HepG2 (cell line): ENCODE data around the gene ATG4B. TPM values are rescaled to one million over a fixed set of nuclear protein-coding genes. Genes with fewer than 3 reads are reported as not detected.

Source experiments
- ATF6 ChIP-seq: sonication (generic); formaldehyde crosslinking; conservative IDR thresholded peaks from 2 replicates; pipeline ENCODE4 v1.4.0; 2020; ENCODE audit warnings: missing genetic modification reagents
- CENPT ChIP-seq: sonication (generic); formaldehyde crosslinking; IDR thresholded peaks from 2 replicates; pipeline ENCODE4 v1.8.0; 2022; ENCODE audit warnings: low read depth, mild to moderate bottlenecking, moderate library complexity, missing genetic modification reagents
- DRAP1 ChIP-seq: IDR thresholded peaks from 2 replicates; pipeline ENCODE4 v1.6.1; 2016; ENCODE audit warnings: missing genetic modification reagents, missing compliant biosample characterization
- EZH2 ChIP-seq: conservative IDR thresholded peaks from 2 replicates; pipeline ENCODE4 v1.6.1; 2012; ENCODE audit warnings: mild to moderate bottlenecking, low read depth, low read length, moderate library complexity
- FOXA1 ChIP-seq, 2 experiments: fragments of 450-650 bp in 1 of 2; sonication (generic) in 1 of 2; formaldehyde crosslinking in 1 of 2; IDR thresholded peaks; 2 replicates each; pipeline versions ENCODE4 v1.4.0 to v1.6.1; 2016 to 2020; ENCODE audit warnings: missing genetic modification reagents in 1 of 2
- HOXA5 ChIP-seq: sonication (generic); formaldehyde crosslinking; IDR thresholded peaks from 2 replicates; pipeline ENCODE4 v1.4.0; 2020; ENCODE audit warnings: missing genetic modification reagents
- MEIS2 ChIP-seq: sonication (generic); formaldehyde crosslinking; IDR thresholded peaks from 2 replicates; pipeline ENCODE4 v1.9.0; 2021; ENCODE audit warnings: mild to moderate bottlenecking, missing genetic modification reagents
- MTF1 ChIP-seq: sonication (generic); formaldehyde crosslinking; IDR thresholded peaks from 2 replicates; pipeline ENCODE4 v1.5.0; 2020; ENCODE audit warnings: missing genetic modification reagents
- MXD4 ChIP-seq: IDR thresholded peaks from 2 replicates; pipeline ENCODE4 v1.6.1; 2016; ENCODE audit warnings: mild to moderate bottlenecking, missing biosample characterization, missing genetic modification reagents
- MZF1 ChIP-seq: sonication (generic); formaldehyde crosslinking; IDR thresholded peaks from 2 replicates; pipeline ENCODE4 v1.8.1; 2023; ENCODE audit warnings: mild to moderate bottlenecking, missing genetic modification reagents, borderline replicate concordance
- NBN ChIP-seq: fragments of 450-650 bp; conservative IDR thresholded peaks from 2 replicates; pipeline ENCODE4 v1.6.1; 2017
- PHF8 ChIP-seq: sonication (generic); formaldehyde crosslinking; IDR thresholded peaks from 2 replicates; pipeline ENCODE4 v1.5.0; 2020; ENCODE audit warnings: missing genetic modification reagents
- TSC22D2 ChIP-seq: sonication (generic); formaldehyde crosslinking; IDR thresholded peaks from 2 replicates; pipeline ENCODE4 v1.5.1; 2020; ENCODE audit warnings: missing genetic modification reagents, mild to moderate bottlenecking, borderline replicate concordance
- ZFP41 ChIP-seq: sonication (generic); formaldehyde crosslinking; IDR thresholded peaks from 2 replicates; pipeline ENCODE4 v1.4.0; 2020; ENCODE audit warnings: mild to moderate bottlenecking, missing genetic modification reagents, borderline replicate concordance
- ZNF747 ChIP-seq: sonication (generic); formaldehyde crosslinking; IDR thresholded peaks from 2 replicates; pipeline ENCODE4 v1.8.1; 2023; ENCODE audit warnings: missing genetic modification reagents, mild to moderate bottlenecking, borderline replicate concordance
- polyA plus RNA-seq, 8 experiments: library from polyadenylated mRNA; depleted of rRNA in 3 of 8; stranded (reverse) in 7 of 8; unstranded in 1 of 8; fragments of >200 nt; fragmentation: Illumina TruSeq in 4 of 8; extraction: Trizol in 4 of 8; gene quantifications; 2 replicates each; pipeline versions ENCODE4 v1.2.1 to v1.2.3, GENCODE V29; 2011 to 2016; ENCODE audit warnings: low read depth in 4 of 8, missing spikeins in 1 of 8, mixed read lengths in 1 of 8; ENCODE audit not compliant: insufficient read depth in 1 of 8
- total RNA-seq, 5 experiments: library from RNA; depleted of rRNA; stranded (reverse); fragments of >200 nt; fragmentation: Illumina TruSeq; extraction: Trizol; gene quantifications; 2 replicates each; pipeline ENCODE4 v1.2.3, GENCODE V29; 2016; ENCODE audit warnings: low read depth in 1 of 5
- TF ChIP-seq, protein P1 (sequence below): sonication (generic); formaldehyde crosslinking; IDR thresholded peaks from 2 replicates; pipeline ENCODE4 v1.4.0; 2020; ENCODE audit warnings: missing genetic modification reagents
- TF ChIP-seq, protein P2 (sequence below): fragments of 450-650 bp; IDR thresholded peaks from 2 replicates; pipeline ENCODE4 v1.6.1; 2017

The ATG4B gene
- total and polyA plus RNA-seq, 2 of the 13 experiments (the other 11 are each of a cell fraction or from before 2014, with no cell fraction given): 95.5 to 239 TPM

DNA sequence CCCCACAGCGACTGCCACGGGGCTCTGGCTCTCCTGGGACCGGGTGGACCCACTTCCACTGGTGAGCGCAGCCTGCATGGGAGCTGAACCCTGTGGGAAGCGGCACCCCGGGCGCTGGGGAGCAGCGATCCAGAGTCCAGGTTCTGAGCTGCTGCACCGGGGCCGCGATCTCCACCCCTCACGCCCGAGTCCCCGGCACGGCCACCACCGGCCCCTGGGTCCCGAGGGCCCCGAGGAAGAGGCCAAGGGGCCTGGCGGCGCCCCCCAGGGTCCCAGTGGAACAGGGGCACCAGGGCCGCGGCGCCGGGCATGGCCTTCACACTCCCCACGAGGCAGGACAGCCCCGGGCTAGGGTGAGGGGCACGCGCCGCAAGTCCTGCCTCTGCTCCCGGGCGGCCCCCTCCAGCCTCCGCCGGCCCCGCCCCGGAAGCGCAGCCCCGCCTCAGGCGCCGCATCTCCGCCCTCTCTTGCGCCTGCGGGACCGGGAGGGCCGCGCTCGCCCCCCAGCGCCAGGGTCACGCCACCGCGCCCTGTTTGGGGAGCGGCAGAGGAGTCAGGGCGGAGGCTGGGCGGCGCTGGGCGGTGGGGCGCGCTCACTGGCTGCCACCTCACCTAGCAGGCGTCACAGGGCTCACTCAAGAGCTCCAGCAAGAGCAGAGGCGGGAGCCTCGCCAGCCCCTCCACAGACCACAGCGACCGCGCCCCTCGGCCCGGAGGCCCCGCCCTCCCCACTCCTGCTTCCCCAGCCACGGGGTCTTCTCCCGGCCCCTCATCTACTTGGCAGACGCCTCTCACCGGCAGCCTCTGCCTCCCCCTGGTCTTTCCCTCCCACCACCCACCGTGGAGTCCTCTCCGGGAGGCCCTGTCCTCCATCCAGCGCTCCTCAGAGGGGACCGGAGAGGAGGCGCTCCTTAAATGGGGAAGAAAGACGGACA, 27.4 kb upstream of the ATG4B start (continued):
- TF ChIP-seq, protein P1, sequence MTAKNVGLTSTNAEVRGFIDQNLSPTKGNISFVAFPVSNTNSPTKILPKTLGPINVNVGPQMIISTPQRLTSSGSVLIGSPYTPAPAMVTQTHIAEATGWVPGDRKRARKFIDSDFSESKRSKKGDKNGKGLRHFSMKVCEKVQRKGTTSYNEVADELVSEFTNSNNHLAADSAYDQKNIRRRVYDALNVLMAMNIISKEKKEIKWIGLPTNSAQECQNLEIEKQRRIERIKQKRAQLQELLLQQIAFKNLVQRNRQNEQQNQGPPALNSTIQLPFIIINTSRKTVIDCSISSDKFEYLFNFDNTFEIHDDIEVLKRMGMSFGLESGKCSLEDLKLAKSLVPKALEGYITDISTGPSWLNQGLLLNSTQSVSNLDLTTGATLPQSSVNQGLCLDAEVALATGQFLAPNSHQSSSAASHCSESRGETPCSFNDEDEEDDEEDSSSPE (CRISPR knock-in tag): peak; percentile 85
- TF ChIP-seq, protein P2, sequence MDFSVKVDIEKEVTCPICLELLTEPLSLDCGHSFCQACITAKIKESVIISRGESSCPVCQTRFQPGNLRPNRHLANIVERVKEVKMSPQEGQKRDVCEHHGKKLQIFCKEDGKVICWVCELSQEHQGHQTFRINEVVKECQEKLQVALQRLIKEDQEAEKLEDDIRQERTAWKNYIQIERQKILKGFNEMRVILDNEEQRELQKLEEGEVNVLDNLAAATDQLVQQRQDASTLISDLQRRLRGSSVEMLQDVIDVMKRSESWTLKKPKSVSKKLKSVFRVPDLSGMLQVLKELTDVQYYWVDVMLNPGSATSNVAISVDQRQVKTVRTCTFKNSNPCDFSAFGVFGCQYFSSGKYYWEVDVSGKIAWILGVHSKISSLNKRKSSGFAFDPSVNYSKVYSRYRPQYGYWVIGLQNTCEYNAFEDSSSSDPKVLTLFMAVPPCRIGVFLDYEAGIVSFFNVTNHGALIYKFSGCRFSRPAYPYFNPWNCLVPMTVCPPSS: no peak
- TF ChIP-seq NBN (no peak), MXD4 (CRISPR knock-in tag) (peak; percentile 96), EZH2 (no peak), PHF8 (peak; percentile 89), HOXA5 (CRISPR knock-in tag) (peak; percentile 83), MTF1 (CRISPR knock-in tag) (0 out of 2 replicates have a peak, but pooled peaks have one; percentile 3), ATF6 (0 out of 2 replicates have a peak, but pooled peaks have one; percentile 62), MZF1 (CRISPR knock-in tag) (no peak), DRAP1 (CRISPR knock-in tag) (peak; percentile 78; the same call in 1 of the 2 replicates), FOXA1 (IDR thresholded peaks at IDR 0.05) (no peak), FOXA1 (CRISPR knock-in tag; IDR thresholded peaks at IDR 0.05) (0 out of 2 replicates have a peak, but pooled peaks have one; percentile 29), MEIS2 (CRISPR knock-in tag) (peak; percentile 74), ZFP41 (CRISPR knock-in tag) (no peak), TSC22D2 (CRISPR knock-in tag) (peak; percentile 81; the same call in 1 of the 2 replicates), ZNF747 (CRISPR knock-in tag) (peak; percentile 84; the same call in 1 of the 2 replicates), CENPT (CRISPR knock-in tag) (no peak)
